ENCODE measurements around the gene ALKBH4. TPM values are rescaled to one million over a fixed set of nuclear protein-coding genes. Genes with fewer than 3 reads are reported as not detected.
A peak's percentile ranks its signal among the peaks of the same experiment; 100 is the strongest.
"Not testable (repeated sequence)": the region's sequence is repeated elsewhere in the genome, so short reads cannot be mapped to it uniquely, and the experiment has no call there.

The ALKBH4 gene
- total and polyA plus RNA-seq, 9 donors, result 6.2 to 15.5 (median 11.9) TPM

DNA sequence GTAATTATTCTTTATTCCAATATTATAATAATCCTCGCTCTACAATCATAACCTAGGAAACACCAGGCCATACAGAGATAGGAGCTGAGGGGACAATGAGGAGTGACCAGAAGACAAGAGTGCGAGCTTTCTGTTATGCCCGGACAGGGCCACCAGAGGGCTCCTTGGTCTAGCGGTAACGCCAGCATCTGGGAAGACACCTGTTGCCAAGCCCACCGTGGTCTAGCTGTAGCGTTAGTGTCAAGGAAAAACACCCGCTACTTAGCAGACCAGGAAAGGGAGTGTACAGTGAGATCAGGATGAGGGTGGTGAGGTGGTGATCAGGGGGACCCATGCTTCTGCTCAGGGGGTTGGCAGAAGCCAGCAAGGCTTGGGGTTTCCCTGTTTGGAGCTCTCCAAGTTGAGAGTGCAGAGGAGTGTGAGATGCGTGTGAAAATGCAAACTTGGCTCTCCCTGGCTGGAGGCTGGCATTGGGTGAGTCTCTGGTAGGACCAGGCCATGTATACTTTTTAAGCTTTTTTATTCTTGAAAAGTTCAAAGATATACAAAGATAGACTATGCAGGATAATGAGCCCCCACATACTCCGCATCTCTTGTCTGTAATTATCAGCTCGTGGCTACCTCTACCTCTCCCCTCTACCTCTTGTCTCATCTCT is 15.4 kb upstream of the ALKBH4 start:
- H3K4me3 ChIP-seq; intact Hi-C loops (cut with DNase I); H3K4me1 ChIP-seq (ENCODE audit: insufficient read depth); H3K36me3 ChIP-seq; H3K27me3 ChIP-seq; H3K9me3 ChIP-seq; H3K27ac ChIP-seq: not testable (repeated sequence)
- DNase-seq, result peak; percentile 21 to 69 (median 50)
- TF ChIP-seq CTCF (IDR thresholded peaks at IDR 0.05), result peak in 2 of 3 donors; percentile 37 to 45
- 2 to 6% (median 6%) methylated on average over 6 to 8 of the region's 11 CpGs for WGBS, 3 donors

- intact Hi-C loops (cut with DNase I); H3K4me1 ChIP-seq (ENCODE audit: insufficient read depth); DNase-seq; H3K9me3 ChIP-seq; H3K27ac ChIP-seq; H3K4me3 ChIP-seq; H3K27me3 ChIP-seq; H3K36me3 ChIP-seq: not testable (repeated sequence)
- 0% methylated on average over 2 of the region's 10 CpGs; no CpG with 5 or more reads in 2 of the 3 donors for WGBS, 3 donors
Observed at GRCh38 chr7:102479209-102479584, 14.5 kb upstream of the ALKBH4 start.

GRCh38 chr7:102478314-102479208 is 13.9 kb upstream of the ALKBH4 start, which contains the start of gene POLR2J:
TSS of gene POLR2J (minus strand) at chr7:102478922. CDS start at chr7:102478860, 62 bp downstream.
- 0 to 1% (median 1%) methylated on average over 27 to 59 of the region's 72 CpGs for WGBS, 3 donors
- TF ChIP-seq CTCF (IDR thresholded peaks at IDR 0.05), result peak; percentile 13 to 37 (median 22)
- H3K27ac ChIP-seq; intact Hi-C loops (cut with DNase I); H3K27me3 ChIP-seq; H3K9me3 ChIP-seq; H3K36me3 ChIP-seq; H3K4me1 ChIP-seq (ENCODE audit: insufficient read depth): not testable (repeated sequence)
- H3K4me3 ChIP-seq, result peak within 1 kb of the TSS; percentile 49
- peak; percentile 75 to 95 (median 94) for DNase-seq

- H3K27ac ChIP-seq; intact Hi-C loops (cut with DNase I); H3K27me3 ChIP-seq; H3K36me3 ChIP-seq; H3K4me3 ChIP-seq; H3K9me3 ChIP-seq; H3K4me1 ChIP-seq (ENCODE audit: insufficient read depth): not testable (repeated sequence)
- peak in 4 of 5 donors; percentile 3 to 23 (median 8) for DNase-seq
- WGBS, 3 donors, result 49 to 59% (median 54%) methylated on average over 5 to 11 of the region's 19 CpGs
Observed at GRCh38 chr7:102474736-102475435, 10.2 kb upstream of the ALKBH4 start.

DNA sequence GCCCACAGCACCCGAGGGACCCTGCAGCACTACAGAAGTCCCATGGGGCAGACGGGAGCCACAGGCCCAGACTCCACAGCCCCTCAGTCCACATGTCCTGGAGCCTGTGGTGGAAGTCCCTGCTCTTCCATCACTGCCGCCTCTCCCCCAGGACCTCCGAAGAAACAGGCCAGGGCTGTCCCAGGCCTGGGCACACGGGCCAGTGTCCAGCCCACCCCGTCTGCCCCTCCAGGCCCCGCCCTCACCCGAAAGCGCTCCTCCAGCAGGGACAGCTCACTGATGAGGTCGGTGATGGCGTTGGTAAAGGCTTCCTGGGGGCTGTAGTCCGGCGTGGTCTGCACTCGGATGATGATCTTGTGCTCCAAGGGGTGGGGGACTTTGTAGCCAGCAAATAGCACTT is 9.5 kb upstream of the ALKBH4 start:
- intact Hi-C loops (cut with DNase I), result not testable (repeated sequence)

More for the DNA sequence above, 9.5 kb upstream of the ALKBH4 start:
- H3K4me3 ChIP-seq; H3K27ac ChIP-seq; H3K36me3 ChIP-seq; H3K4me1 ChIP-seq (ENCODE audit: insufficient read depth); H3K27me3 ChIP-seq; H3K9me3 ChIP-seq: not testable (repeated sequence)
- 40 to 71% (median 62%) methylated on average over 1 to 10 of the region's 14 CpGs for WGBS, 3 donors
- DNase-seq, result peak in 4 of 5 donors; percentile 6 to 28 (median 11)

Data from ovary (tissue), 9 donors.